WTC11 (cell line): ENCODE measurements around the gene KIRREL3. TPM values are rescaled to one million over a fixed set of nuclear protein-coding genes. Genes with fewer than 3 reads are reported as not detected.

Source experiments
- ATAC-seq: fragments of 200-7000 bp; cut with Tn5 transposase; 2 replicates; pipeline ENCODE4 v1.10.0; 2021; ENCODE audit warnings: mild to moderate bottlenecking, moderate library complexity
- CTCF ChIA-PET: fragments of 300-600 bp; sonication (Branson Sonifier 250); formaldehyde crosslinking; loops from one replicate; lab custom pipeline; 2021; ENCODE audit warnings: antibody characterized with exemption; lab: Charles Lee
- POLR2A ChIA-PET: fragments of 350-600 bp; sonication (Branson Sonifier 250); formaldehyde crosslinking; loops from one replicate; lab custom pipeline; 2021; ENCODE audit warnings: antibody characterized with exemption; lab: Charles Lee
- DNase-seq: peaks from one replicate; pipeline ENCODE4 v3.0.0; 2021; ENCODE audit warnings: low spot score
- H3K27ac Mint-ChIP-seq: 2 replicates; pipeline ENCODE4 v1.8.0; 2021; ENCODE audit warnings: mixed read lengths
- H3K27me3 Mint-ChIP-seq: 2 replicates; pipeline ENCODE4 v1.8.0; 2021; ENCODE audit warnings: low read depth, mild to moderate bottlenecking, moderate library complexity, mixed read lengths
- H3K36me3 Mint-ChIP-seq: 2 replicates; pipeline ENCODE4 v1.8.0; 2021; ENCODE audit warnings: mixed read lengths
- H3K4me1 Mint-ChIP-seq: 2 replicates; pipeline ENCODE4 v1.8.0; 2022; ENCODE audit warnings: mixed read lengths
- H3K4me3 Mint-ChIP-seq: 2 replicates; pipeline ENCODE4 v1.8.0; 2021; ENCODE audit warnings: mild to moderate bottlenecking, moderate library complexity, mixed read lengths
- H3K9me3 Mint-ChIP-seq: 2 replicates; pipeline ENCODE4 v1.8.0; 2021; ENCODE audit warnings: mixed read lengths
- CREM ChIP-seq: sonication (generic); formaldehyde crosslinking; IDR thresholded peaks from 2 replicates; pipeline ENCODE4 v1.8.1; 2022; ENCODE audit warnings: mild to moderate bottlenecking, missing genetic modification reagents, moderate library complexity
- GTF2I ChIP-seq: fragments of 250-450 bp; sonication (Bioruptor Pico); conservative IDR thresholded peaks from 2 replicates; pipeline ENCODE4 v1.4.0; 2021; ENCODE audit warnings: mild to moderate bottlenecking
- JAZF1 ChIP-seq: fragments of 250-450 bp; sonication (Bioruptor Pico); IDR thresholded peaks from 2 replicates; pipeline ENCODE4 v1.9.0; 2021; ENCODE audit warnings: moderate library complexity, mild to moderate bottlenecking, inconsistent platforms
- SMAD4 ChIP-seq: sonication (generic); formaldehyde crosslinking; IDR thresholded peaks from 2 replicates; pipeline ENCODE4 v1.8.0; 2022; ENCODE audit warnings: mild to moderate bottlenecking, missing genetic modification reagents
- SOX15 ChIP-seq: fragments of 250-450 bp; sonication (Bioruptor Pico); IDR thresholded peaks from 2 replicates; pipeline ENCODE4 v1.9.0; 2021; ENCODE audit warnings: mild to moderate bottlenecking
- ZBTB21 ChIP-seq: sonication (generic); formaldehyde crosslinking; IDR thresholded peaks from 2 replicates; pipeline ENCODE4 v1.8.1; 2023; ENCODE audit warnings: mild to moderate bottlenecking, missing genetic modification reagents, borderline replicate concordance
- ZNF121 ChIP-seq: sonication (generic); formaldehyde crosslinking; IDR thresholded peaks from 2 replicates; pipeline ENCODE4 v1.8.0; 2023; ENCODE audit warnings: missing genetic modification reagents
- ZNF416 ChIP-seq: fragments of 250-450 bp; sonication (Bioruptor Pico); IDR thresholded peaks from 2 replicates; pipeline ENCODE4 v1.9.0; 2021; ENCODE audit warnings: mild to moderate bottlenecking, inconsistent platforms
- ZNF423 ChIP-seq: fragments of 250-450 bp; sonication (Bioruptor Pico); IDR thresholded peaks from 2 replicates; pipeline ENCODE4 v2.1.2; 2022; ENCODE audit warnings: mild to moderate bottlenecking, moderate library complexity
- total RNA-seq: library from RNA; stranded (reverse); gene quantifications from 3 replicates; pipeline ENCODE4 v1.2.3, GENCODE V29; 2021
- TF ChIP-seq, protein P1 (sequence below): fragments of 250-450 bp; sonication (Bioruptor Pico); IDR thresholded peaks from 2 replicates; pipeline ENCODE4 v1.9.0; 2021; ENCODE audit warnings: moderate library complexity, mild to moderate bottlenecking, inconsistent platforms, borderline replicate concordance
- TF ChIP-seq, protein P2 (sequence below): fragments of 250-450 bp; sonication (Bioruptor Pico); IDR thresholded peaks from 2 replicates; pipeline ENCODE4 v1.9.0; 2021; ENCODE audit warnings: mild to moderate bottlenecking, borderline replicate concordance
- TF ChIP-seq, protein P3 (sequence below): fragments of 250-450 bp; sonication (Bioruptor Pico); IDR thresholded peaks from 2 replicates; pipeline ENCODE4 v1.9.0; 2021; ENCODE audit warnings: mild to moderate bottlenecking
- TF ChIP-seq, protein P4 (sequence below): fragments of 250-450 bp; sonication (Bioruptor Pico); IDR thresholded peaks from 2 replicates; pipeline ENCODE4 v1.9.0; 2021; ENCODE audit warnings: mild to moderate bottlenecking
- TF ChIP-seq, protein P5 (sequence below): sonication (generic); formaldehyde crosslinking; IDR thresholded peaks from 2 replicates; pipeline ENCODE4 v1.8.0; 2023; ENCODE audit warnings: missing genetic modification reagents
- TF ChIP-seq, protein P6 (sequence below): sonication (generic); formaldehyde crosslinking; IDR thresholded peaks from 2 replicates; pipeline ENCODE4 v1.8.0; 2022; ENCODE audit warnings: mild to moderate bottlenecking, missing genetic modification reagents
- TF ChIP-seq, protein P7 (sequence below): sonication (generic); formaldehyde crosslinking; IDR thresholded peaks from 2 replicates; pipeline ENCODE4 v1.8.1; 2023; ENCODE audit warnings: mild to moderate bottlenecking, missing genetic modification reagents
- TF ChIP-seq, protein P8 (sequence below): sonication (generic); formaldehyde crosslinking; IDR thresholded peaks from 2 replicates; pipeline ENCODE4 v1.8.0; 2022; ENCODE audit warnings: mild to moderate bottlenecking, missing genetic modification reagents
- TF ChIP-seq, protein P9 (sequence below): sonication (generic); formaldehyde crosslinking; IDR thresholded peaks from 2 replicates; pipeline ENCODE4 v1.8.1; 2022; ENCODE audit warnings: missing genetic modification reagents, borderline replicate concordance

The KIRREL3 gene
- total RNA-seq, 1 experiment from 2014 or later = 0.59 TPM

DNA sequence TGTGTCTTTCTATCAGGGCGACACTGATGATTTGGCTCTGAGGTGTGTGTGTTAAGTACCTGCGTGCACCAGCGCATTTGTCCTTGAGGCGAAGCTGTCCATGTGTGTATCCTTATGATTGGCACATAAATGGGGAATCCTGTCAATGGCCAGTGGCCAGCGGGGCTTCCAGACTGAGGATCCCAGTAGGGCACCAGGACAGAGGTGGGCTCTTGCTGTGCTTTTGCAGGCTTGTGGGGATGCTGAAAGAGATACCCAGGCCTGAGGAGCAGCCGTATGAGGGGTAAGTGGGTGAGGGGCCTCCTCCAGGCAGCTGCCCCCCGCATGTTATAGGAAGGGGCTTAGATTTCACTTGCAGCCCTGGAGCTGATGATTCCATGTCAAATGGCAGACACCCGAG lies 488.3 kb downstream of the KIRREL3 start:
- ATAC-seq (no peak), DNase-seq (no peak)
- CTCF ChIA-PET = no interaction called here
- H3K4me3 Mint-ChIP-seq = no peak overlapping the region
- TF ChIP-seq, protein P1, sequence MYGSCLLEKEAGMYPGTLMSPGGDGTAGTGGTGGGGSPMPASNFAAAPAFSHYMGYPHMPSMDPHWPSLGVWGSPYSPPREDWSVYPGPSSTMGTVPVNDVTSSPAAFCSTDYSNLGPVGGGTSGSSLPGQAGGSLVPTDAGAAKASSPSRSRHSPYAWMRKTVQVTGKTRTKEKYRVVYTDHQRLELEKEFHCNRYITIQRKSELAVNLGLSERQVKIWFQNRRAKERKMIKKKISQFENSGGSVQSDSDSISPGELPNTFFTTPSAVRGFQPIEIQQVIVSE (CRISPR knock-in tag) = no peak
- no peak for TF ChIP-seq ZNF423 (CRISPR knock-in tag)
- TF ChIP-seq, protein P2, sequence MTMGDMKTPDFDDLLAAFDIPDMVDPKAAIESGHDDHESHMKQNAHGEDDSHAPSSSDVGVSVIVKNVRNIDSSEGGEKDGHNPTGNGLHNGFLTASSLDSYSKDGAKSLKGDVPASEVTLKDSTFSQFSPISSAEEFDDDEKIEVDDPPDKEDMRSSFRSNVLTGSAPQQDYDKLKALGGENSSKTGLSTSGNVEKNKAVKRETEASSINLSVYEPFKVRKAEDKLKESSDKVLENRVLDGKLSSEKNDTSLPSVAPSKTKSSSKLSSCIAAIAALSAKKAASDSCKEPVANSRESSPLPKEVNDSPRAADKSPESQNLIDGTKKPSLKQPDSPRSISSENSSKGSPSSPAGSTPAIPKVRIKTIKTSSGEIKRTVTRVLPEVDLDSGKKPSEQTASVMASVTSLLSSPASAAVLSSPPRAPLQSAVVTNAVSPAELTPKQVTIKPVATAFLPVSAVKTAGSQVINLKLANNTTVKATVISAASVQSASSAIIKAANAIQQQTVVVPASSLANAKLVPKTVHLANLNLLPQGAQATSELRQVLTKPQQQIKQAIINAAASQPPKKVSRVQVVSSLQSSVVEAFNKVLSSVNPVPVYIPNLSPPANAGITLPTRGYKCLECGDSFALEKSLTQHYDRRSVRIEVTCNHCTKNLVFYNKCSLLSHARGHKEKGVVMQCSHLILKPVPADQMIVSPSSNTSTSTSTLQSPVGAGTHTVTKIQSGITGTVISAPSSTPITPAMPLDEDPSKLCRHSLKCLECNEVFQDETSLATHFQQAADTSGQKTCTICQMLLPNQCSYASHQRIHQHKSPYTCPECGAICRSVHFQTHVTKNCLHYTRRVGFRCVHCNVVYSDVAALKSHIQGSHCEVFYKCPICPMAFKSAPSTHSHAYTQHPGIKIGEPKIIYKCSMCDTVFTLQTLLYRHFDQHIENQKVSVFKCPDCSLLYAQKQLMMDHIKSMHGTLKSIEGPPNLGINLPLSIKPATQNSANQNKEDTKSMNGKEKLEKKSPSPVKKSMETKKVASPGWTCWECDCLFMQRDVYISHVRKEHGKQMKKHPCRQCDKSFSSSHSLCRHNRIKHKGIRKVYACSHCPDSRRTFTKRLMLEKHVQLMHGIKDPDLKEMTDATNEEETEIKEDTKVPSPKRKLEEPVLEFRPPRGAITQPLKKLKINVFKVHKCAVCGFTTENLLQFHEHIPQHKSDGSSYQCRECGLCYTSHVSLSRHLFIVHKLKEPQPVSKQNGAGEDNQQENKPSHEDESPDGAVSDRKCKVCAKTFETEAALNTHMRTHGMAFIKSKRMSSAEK (CRISPR knock-in tag) = no peak
- no peak for TF ChIP-seq ZNF121
- no peak for TF ChIP-seq ZBTB21 (CRISPR knock-in tag)
- TF ChIP-seq, protein P3, sequence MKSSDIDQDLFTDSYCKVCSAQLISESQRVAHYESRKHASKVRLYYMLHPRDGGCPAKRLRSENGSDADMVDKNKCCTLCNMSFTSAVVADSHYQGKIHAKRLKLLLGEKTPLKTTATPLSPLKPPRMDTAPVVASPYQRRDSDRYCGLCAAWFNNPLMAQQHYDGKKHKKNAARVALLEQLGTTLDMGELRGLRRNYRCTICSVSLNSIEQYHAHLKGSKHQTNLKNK = no peak
- TF ChIP-seq CREM = no peak
- TF ChIP-seq, protein P4, sequence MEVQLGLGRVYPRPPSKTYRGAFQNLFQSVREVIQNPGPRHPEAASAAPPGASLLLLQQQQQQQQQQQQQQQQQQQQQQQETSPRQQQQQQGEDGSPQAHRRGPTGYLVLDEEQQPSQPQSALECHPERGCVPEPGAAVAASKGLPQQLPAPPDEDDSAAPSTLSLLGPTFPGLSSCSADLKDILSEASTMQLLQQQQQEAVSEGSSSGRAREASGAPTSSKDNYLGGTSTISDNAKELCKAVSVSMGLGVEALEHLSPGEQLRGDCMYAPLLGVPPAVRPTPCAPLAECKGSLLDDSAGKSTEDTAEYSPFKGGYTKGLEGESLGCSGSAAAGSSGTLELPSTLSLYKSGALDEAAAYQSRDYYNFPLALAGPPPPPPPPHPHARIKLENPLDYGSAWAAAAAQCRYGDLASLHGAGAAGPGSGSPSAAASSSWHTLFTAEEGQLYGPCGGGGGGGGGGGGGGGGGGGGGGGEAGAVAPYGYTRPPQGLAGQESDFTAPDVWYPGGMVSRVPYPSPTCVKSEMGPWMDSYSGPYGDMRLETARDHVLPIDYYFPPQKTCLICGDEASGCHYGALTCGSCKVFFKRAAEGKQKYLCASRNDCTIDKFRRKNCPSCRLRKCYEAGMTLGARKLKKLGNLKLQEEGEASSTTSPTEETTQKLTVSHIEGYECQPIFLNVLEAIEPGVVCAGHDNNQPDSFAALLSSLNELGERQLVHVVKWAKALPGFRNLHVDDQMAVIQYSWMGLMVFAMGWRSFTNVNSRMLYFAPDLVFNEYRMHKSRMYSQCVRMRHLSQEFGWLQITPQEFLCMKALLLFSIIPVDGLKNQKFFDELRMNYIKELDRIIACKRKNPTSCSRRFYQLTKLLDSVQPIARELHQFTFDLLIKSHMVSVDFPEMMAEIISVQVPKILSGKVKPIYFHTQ (CRISPR knock-in tag) = no peak
- TF ChIP-seq, protein P5, sequence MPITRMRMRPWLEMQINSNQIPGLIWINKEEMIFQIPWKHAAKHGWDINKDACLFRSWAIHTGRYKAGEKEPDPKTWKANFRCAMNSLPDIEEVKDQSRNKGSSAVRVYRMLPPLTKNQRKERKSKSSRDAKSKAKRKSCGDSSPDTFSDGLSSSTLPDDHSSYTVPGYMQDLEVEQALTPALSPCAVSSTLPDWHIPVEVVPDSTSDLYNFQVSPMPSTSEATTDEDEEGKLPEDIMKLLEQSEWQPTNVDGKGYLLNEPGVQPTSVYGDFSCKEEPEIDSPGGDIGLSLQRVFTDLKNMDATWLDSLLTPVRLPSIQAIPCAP = no peak
- TF ChIP-seq, protein P6, sequence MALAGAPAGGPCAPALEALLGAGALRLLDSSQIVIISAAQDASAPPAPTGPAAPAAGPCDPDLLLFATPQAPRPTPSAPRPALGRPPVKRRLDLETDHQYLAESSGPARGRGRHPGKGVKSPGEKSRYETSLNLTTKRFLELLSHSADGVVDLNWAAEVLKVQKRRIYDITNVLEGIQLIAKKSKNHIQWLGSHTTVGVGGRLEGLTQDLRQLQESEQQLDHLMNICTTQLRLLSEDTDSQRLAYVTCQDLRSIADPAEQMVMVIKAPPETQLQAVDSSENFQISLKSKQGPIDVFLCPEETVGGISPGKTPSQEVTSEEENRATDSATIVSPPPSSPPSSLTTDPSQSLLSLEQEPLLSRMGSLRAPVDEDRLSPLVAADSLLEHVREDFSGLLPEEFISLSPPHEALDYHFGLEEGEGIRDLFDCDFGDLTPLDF (CRISPR knock-in tag) = no peak
- TF ChIP-seq ZNF416 (CRISPR knock-in tag) = no peak
- TF ChIP-seq, protein P7, sequence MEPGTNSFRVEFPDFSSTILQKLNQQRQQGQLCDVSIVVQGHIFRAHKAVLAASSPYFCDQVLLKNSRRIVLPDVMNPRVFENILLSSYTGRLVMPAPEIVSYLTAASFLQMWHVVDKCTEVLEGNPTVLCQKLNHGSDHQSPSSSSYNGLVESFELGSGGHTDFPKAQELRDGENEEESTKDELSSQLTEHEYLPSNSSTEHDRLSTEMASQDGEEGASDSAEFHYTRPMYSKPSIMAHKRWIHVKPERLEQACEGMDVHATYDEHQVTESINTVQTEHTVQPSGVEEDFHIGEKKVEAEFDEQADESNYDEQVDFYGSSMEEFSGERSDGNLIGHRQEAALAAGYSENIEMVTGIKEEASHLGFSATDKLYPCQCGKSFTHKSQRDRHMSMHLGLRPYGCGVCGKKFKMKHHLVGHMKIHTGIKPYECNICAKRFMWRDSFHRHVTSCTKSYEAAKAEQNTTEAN (CRISPR knock-in tag) = no peak
- no peak for TF ChIP-seq SOX15
- no peak for TF ChIP-seq JAZF1 (CRISPR knock-in tag)
- TF ChIP-seq, protein P8, sequence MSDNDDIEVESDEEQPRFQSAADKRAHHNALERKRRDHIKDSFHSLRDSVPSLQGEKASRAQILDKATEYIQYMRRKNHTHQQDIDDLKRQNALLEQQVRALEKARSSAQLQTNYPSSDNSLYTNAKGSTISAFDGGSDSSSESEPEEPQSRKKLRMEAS (CRISPR knock-in tag) = no peak
- TF ChIP-seq, protein P9, sequence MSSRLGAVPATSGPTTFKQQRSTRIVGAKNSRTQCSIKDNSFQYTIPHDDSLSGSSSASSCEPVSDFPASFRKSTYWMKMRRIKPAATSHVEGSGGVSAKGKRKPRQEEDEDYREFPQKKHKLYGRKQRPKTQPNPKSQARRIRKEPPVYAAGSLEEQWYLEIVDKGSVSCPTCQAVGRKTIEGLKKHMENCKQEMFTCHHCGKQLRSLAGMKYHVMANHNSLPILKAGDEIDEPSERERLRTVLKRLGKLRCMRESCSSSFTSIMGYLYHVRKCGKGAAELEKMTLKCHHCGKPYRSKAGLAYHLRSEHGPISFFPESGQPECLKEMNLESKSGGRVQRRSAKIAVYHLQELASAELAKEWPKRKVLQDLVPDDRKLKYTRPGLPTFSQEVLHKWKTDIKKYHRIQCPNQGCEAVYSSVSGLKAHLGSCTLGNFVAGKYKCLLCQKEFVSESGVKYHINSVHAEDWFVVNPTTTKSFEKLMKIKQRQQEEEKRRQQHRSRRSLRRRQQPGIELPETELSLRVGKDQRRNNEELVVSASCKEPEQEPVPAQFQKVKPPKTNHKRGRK (CRISPR knock-in tag) = no peak
- no peak for TF ChIP-seq SMAD4 (CRISPR knock-in tag)
- TF ChIP-seq GTF2I (CRISPR knock-in tag) = no peak
- H3K4me1 Mint-ChIP-seq = no peaks in the 10 kb centered on the region
- POLR2A ChIA-PET = no interaction called here
- no peak overlapping the region for H3K27ac Mint-ChIP-seq
- no peaks in the 10 kb centered on the region; the same call in 1 of the 2 replicates for H3K27me3 Mint-ChIP-seq
- no peaks in the 10 kb centered on the region; the same call in 1 of the 2 replicates for H3K36me3 Mint-ChIP-seq
- no peaks in the 10 kb centered on the region for H3K9me3 Mint-ChIP-seq
